ENCODE data around the gene CTXND2. TPM values are rescaled to one million over a fixed set of nuclear protein-coding genes. Genes with fewer than 3 reads are reported as not detected.

Gene CTXND2
- total RNA-seq: not detected in 2 replicates

GRCh38 chr1:150887018-150887417 is at the start of gene CTXND2:
TSS of gene CTXND2 (plus strand) at chr1:150887136. CDS start at chr1:150912315, 25,179 bp downstream.

GRCh38 chr1:150926097-150926741 is 39.3 kb downstream of the CTXND2 start, which contains the start of gene SETDB1:
TSS of gene SETDB1 (plus strand) at chr1:150926363. CDS start at chr1:150927715, 1,352 bp downstream.

Other genes with a start within 250 kb of the CTXND2 start
- 8.3 and 13.6 TPM in 2 replicates for gene GOLPH3L, start 190.0 kb upstream of the CTXND2 start, total RNA-seq
- gene HORMAD1, start 166.2 kb upstream of the CTXND2 start, total RNA-seq: 0.11 and 0.17 TPM in 2 replicates
- gene CTSS, start 121.4 kb upstream of the CTXND2 start, total RNA-seq: 50.5 and 71.5 TPM in 2 replicates
- 0.77 and 1.5 TPM in 2 replicates for gene CTSK, start 78.9 kb upstream of the CTXND2 start, total RNA-seq
- gene ARNT, start 10.5 kb upstream of the CTXND2 start, total RNA-seq: 20.3 and 23.4 TPM in 2 replicates
- gene SETDB1, start 39.2 kb downstream of the CTXND2 start, total RNA-seq: 30.1 and 34.6 TPM in 2 replicates
- gene CERS2, start 87.7 kb downstream of the CTXND2 start, total RNA-seq: 80.2 and 86.6 TPM in 2 replicates
- gene ANXA9, start 95.2 kb downstream of the CTXND2 start, total RNA-seq: not detected in 2 replicates
- gene MINDY1, start 119.8 kb downstream of the CTXND2 start, total RNA-seq: 10.6 and 10.7 TPM in 2 replicates
- gene PRUNE1, start 121.3 kb downstream of the CTXND2 start, total RNA-seq: 5.6 and 6.3 TPM in 2 replicates
- under 0.01 and 0.09 TPM in 2 replicates for gene BNIPL, start 149.4 kb downstream of the CTXND2 start, total RNA-seq
- gene C1orf56, start 160.6 kb downstream of the CTXND2 start, total RNA-seq: 1.1 and 1.6 TPM in 2 replicates
- 43.7 and 60.1 TPM in 2 replicates for gene CDC42SE1, start 172.5 kb downstream of the CTXND2 start, total RNA-seq
- gene MLLT11, start 173.3 kb downstream of the CTXND2 start, total RNA-seq: 0.43 and 0.52 TPM in 2 replicates
- gene GABPB2, start 183.6 kb downstream of the CTXND2 start, total RNA-seq: 5.6 and 10.0 TPM in 2 replicates

All from dermis lymphatic vessel endothelial cell (primary cell).